ENCODE measurements around the gene TPGS2.

TPGS2 gene

GRCh38 chr18:36809590-36810381, 19.0 kb downstream of the TPGS2 start:
- Histone ChIP-seq H3K9me3 (ENCODE audit: low read depth, low read length) (no peaks in the 10 kb centered on the region), H3K9ac (ENCODE audit: insufficient read length) (no peak overlapping the region), H3K36me3 (ENCODE audit: insufficient read depth, low read length) (peaks cover 38% of the 10 kb centered on the region), H3K27ac (no peak overlapping the region), H3K4me3 (no peak overlapping the region)
- peak; percentile 34 for DNase-seq (ENCODE audit: low read depth, low spot score)
- TF ChIP-seq POLR2AphosphoS5 (IDR thresholded peaks at IDR 0.05; ENCODE audit: borderline replicate concordance, low read depth, low read length) (no peak), FOXP2 (optimal IDR thresholded peaks at IDR 0.05; ENCODE audit: control extremely low read depth, extremely low read length, insufficient read depth) (no peak), EZH2 (IDR thresholded peaks at IDR 0.05) (no peak)

GRCh38 chr18:36808681-36809080, 20.1 kb downstream of the TPGS2 start:
- Histone ChIP-seq H3K36me3 (ENCODE audit: insufficient read depth, low read length) (peaks cover 40% of the 10 kb centered on the region), H3K4me3 (no peak overlapping the region), H3K27ac (no peak overlapping the region), H3K9me3 (ENCODE audit: low read depth, low read length) (no peaks in the 10 kb centered on the region), H3K9ac (ENCODE audit: insufficient read length) (no peak overlapping the region)
- no peak for TF ChIP-seq POLR2AphosphoS5 (IDR thresholded peaks at IDR 0.05; ENCODE audit: borderline replicate concordance, low read depth, low read length)
- no peak for TF ChIP-seq EZH2 (IDR thresholded peaks at IDR 0.05)
- no peak for TF ChIP-seq FOXP2 (optimal IDR thresholded peaks at IDR 0.05; ENCODE audit: control extremely low read depth, extremely low read length, insufficient read depth)
- DNase-seq (ENCODE audit: low read depth, low spot score) = no peak

DNA sequence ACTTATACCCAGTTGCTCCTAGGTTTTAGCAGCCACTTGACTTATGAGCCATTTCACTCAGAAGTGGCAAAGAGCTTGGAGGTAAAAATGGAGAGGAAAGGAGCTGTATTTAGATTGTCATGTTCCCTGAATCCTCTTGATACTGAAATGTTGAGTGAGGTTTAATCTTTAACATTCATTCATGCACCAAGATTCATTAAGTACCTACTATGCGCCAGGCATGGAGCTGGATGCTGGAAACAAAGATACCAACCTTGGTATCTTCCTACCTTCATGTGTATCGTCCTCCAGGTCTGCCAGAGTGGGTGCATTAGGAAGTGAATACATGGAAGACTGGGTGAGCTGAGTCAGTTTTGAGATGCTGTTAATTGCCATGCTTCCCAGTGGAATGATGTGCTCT, 23.7 kb downstream of the TPGS2 start:
- Histone ChIP-seq H3K9ac (ENCODE audit: insufficient read length) (no peak overlapping the region), H3K4me3 (no peak overlapping the region), H3K36me3 (ENCODE audit: insufficient read depth, low read length) (peaks cover 67% of the 10 kb centered on the region), H3K9me3 (ENCODE audit: low read depth, low read length) (no peaks in the 10 kb centered on the region), H3K27ac (no peak overlapping the region)
- no peak for DNase-seq (ENCODE audit: low read depth, low spot score)
- TF ChIP-seq EZH2 (IDR thresholded peaks at IDR 0.05) (no peak), FOXP2 (optimal IDR thresholded peaks at IDR 0.05; ENCODE audit: control extremely low read depth, extremely low read length, insufficient read depth) (no peak), POLR2AphosphoS5 (IDR thresholded peaks at IDR 0.05; ENCODE audit: borderline replicate concordance, low read depth, low read length) (no peak)

- no peaks in the 10 kb centered on the region for H3K9me3 ChIP-seq (ENCODE audit: low read depth, low read length)
- DNase-seq (ENCODE audit: low read depth, low spot score) = no peak
These were observed 29.9 kb downstream of the TPGS2 start for GRCh38 chr18:36798738-36799473.

GRCh38 chr18:36792634-36793283, 36.0 kb downstream of the TPGS2 start:
- no peak for TF ChIP-seq EZH2 (IDR thresholded peaks at IDR 0.05)
- no peak for TF ChIP-seq FOXP2 (optimal IDR thresholded peaks at IDR 0.05; ENCODE audit: control extremely low read depth, extremely low read length, insufficient read depth)
- no peak for TF ChIP-seq POLR2AphosphoS5 (IDR thresholded peaks at IDR 0.05; ENCODE audit: borderline replicate concordance, low read depth, low read length)
- H3K36me3 ChIP-seq (ENCODE audit: insufficient read depth, low read length) = peaks cover 27% of the 10 kb centered on the region
- H3K27ac ChIP-seq = no peak overlapping the region
- no peak overlapping the region for H3K4me3 ChIP-seq
- H3K9ac ChIP-seq (ENCODE audit: insufficient read length) = no peak overlapping the region
- H3K9me3 ChIP-seq (ENCODE audit: low read depth, low read length) = no peaks in the 10 kb centered on the region
- DNase-seq (ENCODE audit: low read depth, low spot score) = no peak

More at GRCh38 chr18:36798738-36799473, 29.9 kb downstream of the TPGS2 start:
- H3K9ac ChIP-seq (ENCODE audit: insufficient read length) = no peak overlapping the region
- no peak overlapping the region for H3K27ac ChIP-seq
- peaks cover 53% of the 10 kb centered on the region for H3K36me3 ChIP-seq (ENCODE audit: insufficient read depth, low read length)
- H3K4me3 ChIP-seq = no peak overlapping the region
- TF ChIP-seq POLR2AphosphoS5 (IDR thresholded peaks at IDR 0.05; ENCODE audit: borderline replicate concordance, low read depth, low read length) = no peak
- TF ChIP-seq FOXP2 (optimal IDR thresholded peaks at IDR 0.05; ENCODE audit: control extremely low read depth, extremely low read length, insufficient read depth) = no peak
- no peak for TF ChIP-seq EZH2 (IDR thresholded peaks at IDR 0.05)

- no peak overlapping the region for H3K4me3 ChIP-seq
- no peak overlapping the region for H3K27ac ChIP-seq
- TF ChIP-seq EZH2 (IDR thresholded peaks at IDR 0.05) (no peak), POLR2AphosphoS5 (IDR thresholded peaks at IDR 0.05; ENCODE audit: borderline replicate concordance, low read depth, low read length) (no peak), FOXP2 (optimal IDR thresholded peaks at IDR 0.05; ENCODE audit: control extremely low read depth, extremely low read length, insufficient read depth) (no peak)
- peaks cover 9% of the 10 kb centered on the region for H3K36me3 ChIP-seq (ENCODE audit: insufficient read depth, low read length)
- H3K9ac ChIP-seq (ENCODE audit: insufficient read length) = no peak overlapping the region
- DNase-seq (ENCODE audit: low read depth, low spot score) = no peak
- no peaks in the 10 kb centered on the region for H3K9me3 ChIP-seq (ENCODE audit: low read depth, low read length)
These were observed 42.1 kb downstream of the TPGS2 start for GRCh38 chr18:36786686-36787085.

DNA sequence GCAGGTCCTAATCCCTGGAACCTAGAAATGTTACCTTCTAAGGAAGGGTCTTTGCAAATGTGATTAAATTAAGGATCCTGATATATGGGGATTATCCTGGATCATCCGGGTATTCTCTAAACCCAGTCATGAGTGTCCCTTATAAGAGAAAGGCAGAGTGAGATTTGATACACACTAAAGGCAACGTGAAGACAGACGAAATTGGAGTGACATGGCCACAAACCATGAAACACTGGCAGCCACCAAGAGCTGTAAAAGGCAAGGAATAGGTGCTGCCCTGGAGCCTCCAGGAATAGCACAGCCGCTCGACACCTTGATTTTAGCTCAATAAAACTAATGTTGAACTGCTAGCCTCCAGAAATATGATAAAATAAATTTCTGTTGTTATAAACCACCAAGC, 45.0 kb downstream of the TPGS2 start:
- Histone ChIP-seq H3K27ac (no peak overlapping the region), H3K9me3 (ENCODE audit: low read depth, low read length) (no peaks in the 10 kb centered on the region), H3K36me3 (ENCODE audit: insufficient read depth, low read length) (no peaks in the 10 kb centered on the region), H3K4me3 (no peak overlapping the region), H3K9ac (ENCODE audit: insufficient read length) (no peak overlapping the region)
- no peak for TF ChIP-seq EZH2 (IDR thresholded peaks at IDR 0.05)
- no peak for TF ChIP-seq POLR2AphosphoS5 (IDR thresholded peaks at IDR 0.05; ENCODE audit: borderline replicate concordance, low read depth, low read length)
- no peak for TF ChIP-seq FOXP2 (optimal IDR thresholded peaks at IDR 0.05; ENCODE audit: control extremely low read depth, extremely low read length, insufficient read depth)
- no peak for DNase-seq (ENCODE audit: low read depth, low spot score)

GRCh38 chr18:36782710-36783109, 46.1 kb downstream of the TPGS2 start:
- TF ChIP-seq FOXP2 (optimal IDR thresholded peaks at IDR 0.05; ENCODE audit: control extremely low read depth, extremely low read length, insufficient read depth) (no peak), EZH2 (IDR thresholded peaks at IDR 0.05) (no peak), POLR2AphosphoS5 (IDR thresholded peaks at IDR 0.05; ENCODE audit: borderline replicate concordance, low read depth, low read length) (no peak)
- Histone ChIP-seq H3K9ac (ENCODE audit: insufficient read length) (no peak overlapping the region), H3K9me3 (ENCODE audit: low read depth, low read length) (no peaks in the 10 kb centered on the region), H3K36me3 (ENCODE audit: insufficient read depth, low read length) (no peaks in the 10 kb centered on the region), H3K4me3 (no peak overlapping the region), H3K27ac (no peak overlapping the region)
- no peak for DNase-seq (ENCODE audit: low read depth, low spot score)

Measured in SK-N-MC (cell line).